GM18873 (cell line): Measurements from ENCODE around the gene TMEM125.

Source experiments
- ATAC-seq: cut with Tn5 transposase; IDR thresholded peaks from one replicate; pipeline ENCODE4 v1.9.1; 2021; ENCODE audit warnings: mild to moderate bottlenecking, moderate library complexity, moderate number of reproducible peaks; ENCODE audit not compliant: unreplicated experiment, low FRiP score

The TMEM125 gene

DNA sequence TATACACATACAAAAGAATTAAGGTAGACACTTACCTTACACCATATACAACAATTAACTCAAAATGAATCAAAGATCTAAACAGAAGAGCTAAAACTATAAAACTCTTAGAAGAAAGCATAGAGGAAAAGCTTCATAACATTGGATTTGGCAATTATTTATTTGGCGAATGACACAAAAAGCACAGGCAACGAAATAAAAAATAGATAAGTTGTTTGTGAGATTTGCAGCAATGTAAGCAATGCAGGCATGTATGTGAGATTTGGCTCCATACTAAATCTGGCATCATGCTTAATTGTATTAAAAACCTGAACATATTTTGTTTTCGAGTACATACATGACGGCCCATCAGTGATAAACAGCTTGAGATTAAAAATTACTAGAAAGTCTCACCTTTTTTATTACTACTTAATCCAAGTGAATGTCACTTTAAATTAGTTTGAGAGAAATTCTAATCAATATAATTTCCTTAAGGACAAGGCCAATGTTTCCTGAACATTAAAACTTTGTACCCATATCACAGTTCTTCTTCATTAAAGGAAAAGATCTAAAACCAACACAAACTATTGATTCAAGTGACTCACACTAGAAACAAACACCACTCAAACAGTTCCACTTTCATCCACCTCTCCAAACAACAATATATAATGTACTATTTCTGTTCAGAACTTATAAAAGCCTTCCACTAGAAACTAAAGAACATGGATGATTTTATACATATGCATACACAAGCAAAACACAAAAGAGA is 23.1 kb upstream of the TMEM125 start:
- no peak for ATAC-seq

DNA sequence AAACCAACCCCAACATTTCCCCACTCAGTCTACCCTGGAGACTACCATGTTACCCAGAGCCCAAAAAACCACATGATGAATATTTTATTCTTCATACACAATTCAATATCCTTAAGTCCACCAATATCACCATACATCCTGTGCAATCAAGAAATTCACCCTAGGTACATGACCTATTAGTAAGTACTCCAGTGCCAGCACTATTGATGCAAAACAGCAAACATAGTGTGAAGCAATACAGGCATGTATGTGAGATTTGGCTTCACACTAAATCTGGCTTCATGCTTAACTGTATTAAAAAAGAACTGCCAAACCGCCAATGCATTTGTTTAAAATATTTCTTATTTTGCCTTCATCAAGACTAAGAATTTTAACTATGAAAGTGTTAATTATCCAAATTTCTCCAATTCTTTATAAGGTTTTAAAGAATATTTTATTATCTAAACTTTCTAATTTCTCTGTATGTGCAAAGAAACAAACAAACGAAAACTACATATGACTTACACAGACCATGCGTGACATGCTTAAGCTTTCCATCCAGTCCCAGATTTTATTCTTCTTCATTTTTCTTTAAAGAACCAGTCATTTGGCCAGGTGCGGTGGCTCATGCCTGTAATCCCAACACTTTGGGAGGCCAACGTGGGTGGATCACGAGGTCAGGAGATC is 22.4 kb upstream of the TMEM125 start:
- ATAC-seq, result no peak

DNA sequence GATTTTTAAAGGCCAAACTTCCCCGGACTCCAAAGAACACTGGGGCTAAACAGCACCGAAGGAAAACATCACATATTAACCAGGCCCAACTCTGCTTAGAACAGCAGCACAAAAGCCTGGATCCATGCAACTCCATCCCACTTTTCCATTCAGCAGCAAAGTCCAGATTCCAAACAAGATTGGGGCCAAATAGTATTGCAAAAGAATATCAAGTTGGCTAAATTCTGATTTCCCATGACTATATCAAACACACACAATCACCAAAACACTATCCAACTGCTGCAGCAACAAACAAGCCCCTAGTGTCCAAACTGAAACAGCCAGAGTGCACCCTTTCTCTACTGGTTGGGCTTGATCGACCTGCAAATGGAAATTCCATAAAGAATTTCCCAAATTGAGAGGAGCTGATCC is 19.4 kb upstream of the TMEM125 start:
- no peak for ATAC-seq

DNA sequence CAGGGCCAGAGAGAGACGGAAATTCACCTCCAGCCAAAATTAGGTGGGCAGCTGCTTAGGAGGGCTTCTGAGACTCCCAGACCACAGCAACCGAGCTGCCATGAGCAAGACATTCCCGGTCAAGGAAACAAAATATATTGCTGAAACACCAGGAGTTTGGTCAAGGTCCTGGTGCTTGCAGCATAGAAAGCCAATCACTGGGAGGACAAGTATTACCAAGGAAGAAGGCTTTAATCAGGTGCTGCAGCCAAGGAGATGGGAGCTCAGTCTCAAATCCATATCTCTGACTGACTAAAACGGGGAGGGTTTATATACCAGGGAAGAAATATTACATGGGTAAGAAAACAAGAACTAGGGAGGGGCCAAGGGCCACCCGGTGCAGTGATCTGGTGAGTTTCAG is 18.8 kb upstream of the TMEM125 start:
- ATAC-seq, result no peak

DNA sequence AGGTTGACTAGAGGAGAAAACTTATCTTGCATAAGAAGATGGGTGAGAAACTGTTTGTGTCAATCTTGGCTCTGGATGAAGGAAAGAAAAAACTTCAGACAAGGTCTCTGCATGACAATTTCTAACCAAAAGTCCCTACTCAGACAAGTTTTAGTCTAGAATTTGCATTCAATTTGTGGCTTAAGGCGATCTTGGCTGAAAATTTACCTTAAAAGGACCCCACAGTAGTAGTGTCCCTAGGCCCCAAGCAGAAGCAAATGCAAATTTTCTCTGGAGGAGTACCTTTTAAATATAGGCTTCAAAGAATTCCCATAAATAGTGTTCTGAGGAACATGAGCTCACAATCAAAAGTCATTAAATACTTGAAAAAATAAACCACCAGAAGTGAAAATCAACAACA is 17.6 kb upstream of the TMEM125 start:
- ATAC-seq, result no peak

DNA sequence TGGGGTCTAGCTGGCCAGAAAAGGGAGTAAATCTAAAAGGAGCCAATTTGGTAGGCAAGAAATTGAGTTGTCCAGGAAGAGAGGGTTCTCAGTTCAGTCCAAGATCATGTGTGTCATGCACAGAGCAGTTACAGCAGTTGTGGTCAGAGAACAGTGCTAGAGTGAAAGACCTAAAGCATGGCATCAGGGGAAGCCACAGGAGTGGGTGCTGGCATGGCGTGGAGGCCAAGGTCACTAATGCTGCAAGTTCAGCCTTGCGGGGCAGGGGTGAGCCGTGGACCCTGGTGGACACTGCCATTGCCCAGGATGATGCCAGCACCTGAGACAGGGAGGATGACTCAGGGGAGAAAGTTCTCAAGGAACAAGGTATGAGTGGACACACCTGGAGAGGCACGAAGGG is 16.6 kb upstream of the TMEM125 start:
- no peak for ATAC-seq

DNA sequence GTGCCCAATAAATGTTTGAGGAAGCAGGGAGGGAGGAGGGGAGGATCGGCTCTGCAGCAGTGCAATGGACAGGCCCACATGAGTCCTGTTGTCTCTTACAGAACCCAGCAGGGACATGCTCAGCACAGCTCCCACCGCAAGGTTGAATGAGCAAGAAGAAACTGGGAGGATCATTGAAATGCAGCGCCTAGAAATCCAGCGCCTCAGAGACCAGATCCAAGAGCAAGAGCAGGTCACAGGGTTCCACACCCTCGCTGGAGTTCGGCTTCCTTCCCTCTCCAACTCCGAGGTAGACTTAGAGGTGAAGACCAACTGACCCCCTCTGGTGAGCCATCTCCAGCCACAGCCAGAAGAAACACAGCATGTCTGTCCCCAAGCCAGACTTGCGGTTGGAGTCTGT is 15.9 kb upstream of the TMEM125 start:
- ATAC-seq, result no peak

DNA sequence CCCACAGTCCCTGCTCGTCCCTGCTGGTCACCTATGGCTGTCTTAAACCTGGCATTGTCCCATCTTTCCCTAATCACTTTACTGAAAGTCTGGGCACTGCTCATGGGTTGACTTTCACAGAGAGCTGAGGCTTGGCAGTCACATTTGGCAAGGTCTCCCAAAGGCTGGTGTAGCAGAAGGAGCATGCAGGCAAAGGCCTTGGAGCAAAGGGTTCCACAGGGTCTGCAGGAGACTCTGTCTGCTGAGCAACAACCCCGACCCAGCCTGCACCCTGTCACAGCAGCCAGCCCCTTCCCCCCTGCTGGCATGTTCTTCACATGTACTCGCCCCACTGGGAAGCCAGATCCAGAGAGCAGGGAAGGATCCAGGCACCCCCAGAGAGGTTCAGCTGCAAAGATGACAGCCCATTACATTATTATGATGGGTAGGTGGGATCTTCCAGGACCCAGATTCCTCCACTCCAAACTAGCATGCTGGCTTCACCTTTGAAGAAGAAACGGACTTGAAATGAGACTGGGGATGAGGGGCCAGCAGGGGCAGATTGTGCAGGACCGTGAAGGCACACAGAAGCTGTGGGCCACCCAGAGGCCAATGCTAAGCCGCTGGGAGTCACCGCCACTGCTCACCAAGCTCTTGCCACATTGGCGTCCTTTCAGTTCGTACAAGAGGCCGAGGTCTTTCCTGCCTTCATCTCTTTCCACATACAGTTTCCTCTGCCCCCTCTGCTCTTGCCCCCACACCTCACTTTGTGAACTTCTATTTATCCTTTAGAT is 14.2 kb upstream of the TMEM125 start:
- no peak for ATAC-seq

DNA sequence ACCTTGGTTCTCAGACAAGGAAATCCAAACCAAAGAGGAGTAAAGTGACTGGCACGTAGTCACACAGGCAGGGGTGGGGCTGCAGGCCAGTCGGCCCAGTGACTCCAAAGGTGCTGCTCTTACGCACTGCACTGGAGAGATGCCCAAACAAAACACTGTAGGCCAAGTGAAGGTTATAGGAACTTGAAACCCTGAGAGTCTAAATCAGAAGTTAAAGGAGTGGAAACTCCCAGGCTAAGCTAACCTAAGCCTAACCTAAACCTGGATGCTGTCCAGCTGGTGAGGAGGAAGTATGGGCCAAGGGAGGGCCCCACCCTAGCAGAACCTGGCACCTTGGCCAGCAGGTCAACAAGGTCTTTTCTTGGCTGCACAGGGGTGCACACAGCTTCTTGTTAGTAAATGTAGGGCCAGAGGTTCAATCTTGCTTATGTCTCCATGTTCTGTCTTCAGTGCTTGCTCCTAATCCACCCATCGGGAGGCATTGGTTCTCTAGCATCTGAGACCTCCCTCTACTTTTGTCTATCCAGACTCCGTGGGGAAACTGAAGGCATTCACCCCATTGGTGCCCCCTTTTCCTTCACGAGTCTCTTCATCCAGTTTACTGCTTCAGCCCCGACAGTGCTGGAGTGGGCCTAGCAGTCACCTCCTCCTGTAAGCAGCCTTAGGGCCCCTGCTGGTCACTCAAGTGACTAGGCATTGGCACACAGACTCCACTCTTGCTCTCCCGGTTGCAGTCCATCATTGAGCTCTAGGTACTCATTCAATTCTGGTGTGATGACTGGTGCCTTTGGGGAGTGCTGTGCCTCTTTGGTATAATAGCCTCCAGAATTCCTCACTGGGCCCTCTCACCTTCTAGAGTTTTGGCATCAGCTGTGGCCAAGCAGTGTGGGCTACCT is 12.9 kb upstream of the TMEM125 start:
- no peak for ATAC-seq

DNA sequence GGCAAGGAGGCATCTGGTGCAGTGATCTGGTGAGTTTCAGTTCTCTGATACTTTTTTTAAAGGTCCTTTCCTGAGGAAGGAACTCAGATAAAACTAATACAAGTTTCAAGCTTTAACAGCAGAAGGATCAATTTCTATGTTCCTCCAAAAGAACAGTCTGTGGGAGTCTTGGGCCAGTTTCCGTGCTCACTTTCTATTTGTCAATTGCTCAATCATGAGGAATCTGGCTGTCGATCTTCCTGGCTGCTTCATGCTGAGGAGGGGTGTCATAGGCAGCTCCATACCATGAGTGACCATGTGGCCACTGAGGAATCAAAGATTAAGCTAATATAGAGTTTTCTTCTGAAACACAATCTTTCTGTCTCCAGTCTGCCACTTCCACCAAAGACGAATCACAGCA is 11.4 kb upstream of the TMEM125 start:
- no peak for ATAC-seq

DNA sequence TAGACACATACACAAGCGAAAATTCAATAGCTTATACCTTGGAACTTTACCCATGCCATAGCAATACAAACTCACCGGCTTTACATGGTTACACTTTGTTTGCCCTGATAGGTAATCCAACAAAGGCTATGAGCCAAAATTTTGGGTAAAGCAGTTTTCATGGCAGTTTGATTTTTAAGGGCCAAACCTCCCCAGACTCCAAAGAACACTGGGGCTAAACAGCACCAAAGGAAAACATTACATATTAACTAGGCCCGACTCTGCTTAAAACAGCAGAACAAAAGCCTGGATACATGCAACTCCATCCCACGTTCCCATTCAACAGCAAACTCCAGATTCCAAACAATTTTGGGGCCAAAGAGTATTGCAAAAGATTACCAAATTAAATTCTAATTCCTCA is 4.4 kb upstream of the TMEM125 start:
- no peak for ATAC-seq

DNA sequence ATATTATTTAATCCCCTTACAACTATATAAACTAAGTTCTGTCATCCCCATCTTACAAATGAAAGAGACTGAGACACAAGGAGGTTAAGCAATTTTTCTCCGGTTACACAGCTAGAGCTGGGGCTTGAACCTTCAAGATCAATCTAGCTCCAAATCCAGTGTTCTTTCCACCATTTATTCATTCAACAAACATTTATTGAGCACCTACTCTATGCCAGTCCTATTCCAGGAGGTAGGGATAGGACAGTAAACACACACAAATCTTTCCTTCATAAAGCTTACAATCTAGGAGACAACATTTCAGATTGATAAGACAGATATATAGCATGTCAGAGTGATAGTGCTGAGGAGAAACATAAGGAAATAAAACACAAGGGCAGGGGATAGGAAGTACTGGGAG is 2.9 kb upstream of the TMEM125 start:
- ATAC-seq, result no peak

DNA sequence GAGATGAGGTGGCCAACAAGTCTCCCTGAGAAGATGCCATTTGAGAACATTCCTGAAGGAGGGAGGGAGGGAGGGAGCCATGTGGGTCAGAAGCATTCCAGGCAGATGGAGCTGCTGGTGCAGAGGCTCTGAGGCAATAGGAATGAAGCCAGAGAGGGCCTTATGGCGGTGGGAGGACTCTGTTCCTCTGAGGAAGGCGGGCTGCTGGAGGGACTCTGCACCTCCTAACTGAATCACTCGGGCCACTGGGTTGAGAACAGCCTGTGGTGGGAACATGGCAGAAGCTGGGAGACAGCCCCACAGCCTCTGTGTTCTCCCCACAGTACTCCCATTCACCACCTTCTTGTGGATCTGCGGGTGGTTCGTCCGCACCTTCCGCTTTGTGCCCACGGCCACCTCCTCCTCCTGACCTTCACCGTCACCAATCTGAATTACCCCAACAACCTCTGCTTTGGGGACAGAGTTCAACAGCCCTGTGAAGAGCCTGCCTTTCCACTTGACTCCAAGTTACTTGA is 2.4 kb upstream of the TMEM125 start:
- no peak for ATAC-seq

DNA sequence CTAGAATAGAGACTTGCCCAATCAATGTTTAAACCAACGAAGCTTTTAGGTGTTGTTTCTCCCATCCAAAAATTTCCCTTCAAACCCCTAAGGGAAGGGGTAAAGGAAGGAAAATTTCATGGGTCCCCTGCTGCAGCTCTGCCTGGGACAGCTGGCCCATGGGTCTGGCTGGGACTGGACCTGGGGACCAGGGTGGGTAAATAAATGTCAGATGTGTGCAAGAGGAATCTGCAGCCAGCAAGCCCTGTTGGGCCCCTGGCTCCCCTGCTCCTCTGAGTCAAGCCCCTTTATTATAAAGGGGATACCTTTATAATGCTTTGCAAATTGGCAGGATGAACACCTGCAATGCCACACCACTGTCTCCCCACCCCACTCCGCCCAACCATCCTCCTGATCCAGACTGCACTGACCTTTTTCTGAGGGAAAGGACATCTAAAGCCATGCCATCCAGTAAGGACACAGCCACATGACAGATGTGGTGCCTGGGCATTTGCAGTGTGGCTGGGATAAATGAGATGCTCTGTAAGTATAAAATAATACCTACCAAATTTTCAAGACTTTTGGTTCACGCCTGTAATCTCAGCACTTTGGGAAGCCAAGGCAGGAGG is 1.9 kb upstream of the TMEM125 start:
- ATAC-seq, result no peak

DNA sequence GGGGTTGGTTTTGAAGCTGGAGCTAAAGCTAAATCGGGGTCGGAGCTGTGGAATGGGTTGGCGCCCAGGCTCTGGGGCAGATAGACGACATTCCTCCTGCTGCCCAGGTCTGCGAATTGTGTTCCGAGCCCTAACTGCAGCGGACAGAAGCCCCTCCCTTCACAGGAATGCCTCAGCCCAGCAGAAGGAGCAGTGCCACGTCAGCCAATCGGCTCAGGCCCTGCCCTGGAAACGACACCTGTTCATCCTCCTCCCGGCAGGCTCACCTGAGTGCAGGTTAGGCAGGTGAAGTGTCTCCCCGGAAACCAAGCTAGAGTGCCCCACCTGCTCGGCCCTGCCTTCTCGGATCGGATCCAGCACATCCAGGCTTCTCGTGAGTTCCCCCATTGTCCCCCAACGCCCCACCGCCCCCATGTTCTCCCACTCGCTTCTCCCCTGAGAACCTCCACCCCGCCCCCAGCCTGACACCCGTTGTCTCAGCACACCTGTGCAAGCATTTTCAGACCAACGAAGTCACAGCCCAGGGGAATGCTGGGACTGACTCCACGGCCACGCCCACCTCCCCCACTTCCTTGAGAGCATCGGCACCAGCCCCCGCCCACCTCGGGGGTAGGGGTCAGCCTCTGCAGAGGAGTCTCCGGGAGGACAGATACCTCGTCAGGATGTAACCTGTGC is 775 bp downstream of the TMEM125 start:
- no peak for ATAC-seq

DNA sequence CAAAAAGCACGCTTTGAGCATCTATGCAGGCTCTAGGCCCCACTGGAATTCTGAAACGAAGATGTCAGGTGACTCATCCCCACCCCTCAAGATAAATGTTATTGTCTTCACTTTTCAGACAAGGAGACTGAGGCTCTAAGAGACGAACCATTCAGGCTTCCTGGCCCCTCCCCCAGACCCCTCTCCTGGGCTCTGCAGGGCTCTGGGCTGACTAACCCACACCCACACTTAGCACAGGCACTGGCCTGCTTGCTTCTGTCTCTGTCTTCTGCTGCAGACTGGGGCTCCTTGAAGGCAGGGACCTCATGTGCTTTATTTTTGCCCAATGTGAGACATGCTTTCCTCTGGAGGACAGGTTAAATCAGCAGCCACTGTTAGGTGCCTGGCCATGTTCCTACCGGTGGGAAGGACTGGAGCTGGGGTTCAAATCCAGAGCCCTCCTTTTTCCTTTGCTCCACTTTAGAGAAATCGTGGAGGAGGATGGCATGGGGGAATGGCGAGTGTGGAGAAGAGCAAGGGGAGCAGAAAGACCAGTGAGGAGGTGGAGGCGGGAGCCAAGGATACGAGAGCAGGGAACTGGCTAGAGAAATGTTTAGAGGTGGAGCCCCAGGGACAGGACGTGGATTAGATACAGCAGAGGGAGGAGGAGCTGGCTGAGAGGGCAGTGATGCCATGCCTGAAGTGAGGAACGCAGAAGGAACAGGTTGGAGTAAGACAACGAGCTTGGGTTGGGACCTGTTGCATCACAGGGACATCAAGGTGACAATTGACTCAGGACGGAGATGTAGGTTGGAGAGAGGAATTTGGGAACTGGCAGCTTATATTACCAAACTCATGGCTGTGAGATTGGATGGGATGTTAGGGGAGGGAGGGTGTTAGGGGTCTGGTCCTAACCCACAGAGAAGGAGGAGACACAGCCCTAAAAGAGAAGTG is 1.7 kb downstream of the TMEM125 start:
- ATAC-seq, result no peak

DNA sequence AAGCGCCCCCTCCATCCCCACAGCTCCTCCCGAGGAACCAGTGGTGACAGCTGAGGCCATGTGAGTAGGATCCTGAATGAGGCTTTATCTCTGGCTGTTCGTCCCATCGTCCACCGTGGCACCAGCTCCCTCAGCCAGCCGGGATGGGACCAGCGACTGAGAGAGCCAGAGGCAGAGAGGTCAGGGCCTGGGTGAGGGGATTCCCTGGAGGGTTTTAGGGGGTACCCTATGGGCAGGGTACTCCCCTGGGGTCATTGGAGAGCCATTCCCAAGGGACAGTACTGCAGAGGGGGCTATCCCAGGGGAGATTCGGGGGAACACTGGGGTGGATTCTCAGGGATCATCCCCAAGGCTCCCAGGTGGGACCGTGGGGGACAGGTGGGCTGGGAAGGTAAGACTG is 2.4 kb downstream of the TMEM125 start:
- no peak for ATAC-seq
